GM12878 (cell line): ENCODE measurements around the gene NDUFS6. TPM values are rescaled to one million over a fixed set of nuclear protein-coding genes. Genes with fewer than 3 reads are reported as not detected.

ENCODE experiments used
- ATAC-seq: fragments of 200-7000 bp; cut with Tn5 transposase; 3 replicates; pipeline ENCODE4 v1.9.1; 2020; ENCODE audit warnings: mild to moderate bottlenecking, moderate library complexity
- BruUV-seq: library from RNA; stranded (reverse); fragments of 400-500 nt; replicated peaks from 2 replicates; lab custom pipeline; 2021; lab: Mats Ljungman, UMichigan
- CTCF ChIA-PET: fragments of 300-600 bp; sonication (Branson Sonifier 250); formaldehyde crosslinking; extraction: SDS; loops from one replicate; lab custom pipeline; 2021; ENCODE audit warnings: inconsistent platforms; lab: Yijun Ruan, JAX
- POLR2A ChIA-PET: fragments of 350-600 bp; formaldehyde crosslinking; extraction: SDS; loops from one replicate; lab custom pipeline; 2021; ENCODE audit warnings: inconsistent platforms; lab: Charles Lee
- RAD21 ChIA-PET: fragments of 300-600 bp; sonication (Branson Sonifier 250); formaldehyde crosslinking; loops from one replicate; lab custom pipeline; 2023; ENCODE audit warnings: antibody characterized with exemption; ENCODE audit not compliant: unreplicated experiment; lab: Charles Lee
- SMC1A ChIA-PET: fragments of 300-600 bp; sonication (Branson Sonifier 250); formaldehyde crosslinking; loops from one replicate; lab custom pipeline; 2023; ENCODE audit not compliant: unreplicated experiment, uncharacterized antibody; lab: Charles Lee
- DNase-seq: peaks from one replicate; pipeline ENCODE4 v3.0.0-alpha.2; 2011; ENCODE audit warnings: low read depth, low spot score
- FAIRE-seq: peaks from 3 replicates; lab custom pipeline; 2011; peaks lifted over from hg19 to GRCh38; lab: Jason Lieb, UNC
- H2AFZ ChIP-seq: 2 replicates; pipeline ENCODE4 v1.6.0; 2011; ENCODE audit warnings: low read depth, low read length, control low read depth; ENCODE audit not compliant: control insufficient read depth
- H3K27ac ChIP-seq: 2 replicates; pipeline ENCODE4 v1.5.1; 2011; ENCODE audit warnings: control low read depth; ENCODE audit not compliant: control insufficient read depth, insufficient read depth
- H3K27me3 ChIP-seq, 2 experiments: replicated peaks in 1 of 2; 2 replicates each; pipeline versions ENCODE4 v1.6.0 to v1.6.1; 2011; ENCODE audit warnings: low read length in 1 of 2; ENCODE audit not compliant: control insufficient read depth in 2 of 2, insufficient read depth in 2 of 2
- H3K36me3 ChIP-seq, 2 experiments: 2 replicates each; pipeline ENCODE4 v1.5.1; 2011; ENCODE audit warnings: low read length in 1 of 2; ENCODE audit not compliant: control insufficient read depth in 2 of 2, insufficient read depth in 2 of 2
- H3K4me1 ChIP-seq: 2 replicates; pipeline ENCODE4 v1.6.1; 2011; ENCODE audit warnings: mild to moderate bottlenecking, low read length, moderate library complexity, mixed read lengths; ENCODE audit not compliant: control insufficient read depth, insufficient read depth
- H3K4me2 ChIP-seq: 2 replicates; pipeline ENCODE4 v1.6.0; 2011; ENCODE audit warnings: control low read depth; ENCODE audit not compliant: control insufficient read depth, insufficient read depth
- H3K4me3 ChIP-seq: fragments of 200-600 bp; sonication (generic); 2 replicates; pipeline ENCODE4 v1.5.1; 2016
- H3K79me2 ChIP-seq: 2 replicates; pipeline ENCODE4 v1.6.0; 2011; ENCODE audit warnings: low read length; ENCODE audit not compliant: control insufficient read depth, insufficient read depth
- H3K9ac ChIP-seq: 2 replicates; pipeline ENCODE4 v1.8.0; 2011; ENCODE audit warnings: low read length, control low read depth, mixed read lengths; ENCODE audit not compliant: control insufficient read depth, insufficient read depth
- H3K9me3 ChIP-seq: replicated peaks from 3 replicates; pipeline ENCODE4 v1.5.1; 2011; ENCODE audit warnings: mild to moderate bottlenecking, low read length; ENCODE audit not compliant: control insufficient read depth, insufficient read depth
- H4K20me1 ChIP-seq: 2 replicates; pipeline ENCODE4 v1.6.0; 2011; ENCODE audit not compliant: control insufficient read depth, insufficient read depth
- CHD4 ChIP-seq: fragments of 200-600 bp; sonication (generic); IDR thresholded peaks from 2 replicates; pipeline ENCODE4 v1.6.1; 2016; ENCODE audit warnings: mild to moderate bottlenecking
- EGR1 ChIP-seq, 2 experiments: IDR thresholded peaks; 1 replicate in 1 of 2; 2 replicates in 1 of 2; pipeline ENCODE4 v1.6.1; 2011 to 2012; ENCODE audit warnings: low read depth in 2 of 2, low read length in 2 of 2, borderline replicate concordance in 1 of 2, mild to moderate bottlenecking in 1 of 2, moderate library complexity in 1 of 2
- ESRRA ChIP-seq: IDR thresholded peaks from 2 replicates; pipeline ENCODE4 v1.6.1; 2012; ENCODE audit warnings: mild to moderate bottlenecking, low read length, improper control_type of control experiment
- HDGF ChIP-seq: fragments of 450-650 bp; IDR thresholded peaks from 2 replicates; pipeline ENCODE4 v1.6.1; 2016; ENCODE audit warnings: antibody characterized with exemption
- KLF5 ChIP-seq: fragments of 450-650 bp; IDR thresholded peaks from 2 replicates; pipeline ENCODE4 v1.6.1; 2014; ENCODE audit warnings: mild to moderate bottlenecking; ENCODE audit not compliant: partially characterized antibody
- NFYA ChIP-seq: IDR thresholded peaks from 2 replicates; pipeline ENCODE4 v1.6.1; 2011; ENCODE audit warnings: low read depth, mild to moderate bottlenecking, low read length, improper control_type of control experiment, borderline replicate concordance
- PAX5 ChIP-seq: IDR thresholded peaks from 2 replicates; pipeline ENCODE4 v1.6.1; 2011; ENCODE audit warnings: low read depth, low read length, borderline replicate concordance
- RB1 ChIP-seq: fragments of 450-650 bp; formaldehyde crosslinking; IDR thresholded peaks from 2 replicates; pipeline ENCODE4 v1.6.1; 2017; ENCODE audit warnings: mild to moderate bottlenecking, borderline replicate concordance
- SP1 ChIP-seq: IDR thresholded peaks from one replicate; pipeline ENCODE4 v1.6.1; 2011; ENCODE audit warnings: low read depth, low read length
- SRF ChIP-seq, 2 experiments: IDR thresholded peaks; 2 replicates each; pipeline ENCODE4 v1.6.1; 2011; ENCODE audit warnings: low read depth in 2 of 2, low read length in 2 of 2, mild to moderate bottlenecking in 1 of 2, moderate library complexity in 1 of 2
- TAF1 ChIP-seq: IDR thresholded peaks from 2 replicates; pipeline ENCODE4 v1.6.1; 2011; ENCODE audit warnings: mild to moderate bottlenecking, low read depth, low read length, borderline replicate concordance
- YY1 ChIP-seq: IDR thresholded peaks from 2 replicates; pipeline ENCODE4 v1.6.1; 2011; ENCODE audit warnings: low read depth, mild to moderate bottlenecking, low read length
- WGBS: methylation state at CpG from one replicate; pipeline ENCODE4 v1.1.6; 2016; ENCODE audit warnings: low lambda C conversion rate; ENCODE audit not compliant: insufficient replicate concordance, insufficient coverage; ENCODE audit errors: missing lambda C conversion rate; 5-methylcytosine and 5-hydroxymethylcytosine counted together
- in situ Hi-C: fragments of 300-500 bp; cut with MboI; formaldehyde crosslinking; loops from 9 replicates; pipeline ENCODE4 v1.14.3; 2018; ENCODE audit warnings: mixed read lengths
- intact Hi-C: fragments of 100-400 bp; cut with micrococcal nuclease; formaldehyde crosslinking; loops from one replicate; pipeline ENCODE4 v1.14.2; 2022; ENCODE audit not compliant: unreplicated experiment
- polyA plus RNA-seq, 11 experiments: library from polyadenylated mRNA; depleted of rRNA in 4 of 11; unstranded in 6 of 11; stranded (reverse) in 5 of 11; fragments of >200 nt; fragmentation: Nextera tagmentation in 4 of 11; fragmentation: Illumina TruSeq in 1 of 11; extraction: Ambion mirVana in 4 of 11; extraction: Trizol in 1 of 11; gene quantifications; 1 replicate in 1 of 11; 2 replicates in 10 of 11; pipeline versions ENCODE4 v1.2.1 to v1.2.3, GENCODE V29; 2011 to 2016; ENCODE audit warnings: inconsistent platforms in 2 of 11, missing spikeins in 2 of 11, low read depth in 1 of 11
- total RNA-seq, 4 experiments: library from RNA; depleted of rRNA in 3 of 4; stranded (reverse); fragments of >200 nt in 3 of 4; fragmentation: Illumina TruSeq in 1 of 4; extraction: Trizol in 1 of 4; gene quantifications; 2 replicates each; pipeline versions ENCODE4 v1.2.1 to v1.2.3, GENCODE V29; 2013 to 2021
- TF ChIP-seq, protein P1 (sequence below): IDR thresholded peaks from 2 replicates; pipeline ENCODE4 v1.6.1; 2011; ENCODE audit warnings: borderline replicate concordance, low read depth, mild to moderate bottlenecking, moderate library complexity, mixed read lengths, low read length; ENCODE audit not compliant: insufficient read depth; ENCODE audit errors: extremely low read length
- TF ChIP-seq, protein P2 (sequence below): fragments of 450-650 bp; formaldehyde crosslinking; IDR thresholded peaks from 2 replicates; pipeline ENCODE4 v1.4.0; 2020; ENCODE audit warnings: mild to moderate bottlenecking, moderate library complexity

The NDUFS6 gene
- total and polyA plus RNA-seq, 10 of the 15 experiments (the other 5 are each of a cell fraction or from before 2014, with no cell fraction given): 20.7 to 213 (median 58.3) TPM

DNA sequence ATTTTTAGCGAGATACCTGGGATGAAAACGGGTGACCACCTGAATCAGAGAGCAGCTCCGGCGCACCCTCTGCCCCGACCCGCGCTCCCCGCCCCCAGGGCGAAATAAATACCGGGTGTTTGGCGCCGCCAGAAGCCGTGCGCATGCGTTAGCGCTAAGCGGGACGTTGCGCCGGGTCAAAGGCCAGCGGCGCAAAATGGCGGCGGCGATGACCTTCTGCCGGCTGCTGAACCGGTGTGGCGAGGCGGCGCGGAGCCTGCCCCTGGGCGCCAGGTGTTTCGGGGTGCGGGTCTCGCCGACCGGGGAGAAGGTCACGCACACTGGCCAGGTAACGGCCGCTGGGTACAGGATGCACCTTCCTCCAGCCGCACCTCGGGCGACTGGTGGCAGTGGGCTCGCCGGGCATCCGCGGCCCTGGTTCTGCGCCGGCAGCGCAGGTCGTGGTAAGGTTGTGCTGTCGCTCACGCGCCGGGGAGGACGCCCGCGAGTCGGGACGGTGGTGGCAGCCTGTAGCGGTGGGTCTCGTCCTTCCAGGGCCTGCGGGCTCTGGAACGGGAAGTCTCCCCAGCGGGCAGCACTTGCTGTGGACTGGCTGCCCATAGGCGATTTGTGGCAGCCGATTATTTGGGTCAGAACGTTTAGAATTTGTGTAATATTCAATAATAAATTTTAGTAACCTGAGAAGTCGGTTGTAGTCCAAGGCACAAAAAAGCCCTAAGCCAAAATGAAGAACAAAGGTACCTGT lies at the start of gene NDUFS6 (continued):
- peak in 1 of 2 experiments; percentile 80; a peak in 1 of 3 replicates for TF ChIP-seq EGR1 (IDR thresholded peaks at IDR 0.05; ENCODE audit: borderline replicate concordance in 1 of 2, low read depth in 2 of 2, low read length in 2 of 2)
- TF ChIP-seq ESRRA: peak; percentile 61; the same call in 1 of the 2 replicates
- TF ChIP-seq KLF5: no peak
- TF ChIP-seq, protein P1, sequence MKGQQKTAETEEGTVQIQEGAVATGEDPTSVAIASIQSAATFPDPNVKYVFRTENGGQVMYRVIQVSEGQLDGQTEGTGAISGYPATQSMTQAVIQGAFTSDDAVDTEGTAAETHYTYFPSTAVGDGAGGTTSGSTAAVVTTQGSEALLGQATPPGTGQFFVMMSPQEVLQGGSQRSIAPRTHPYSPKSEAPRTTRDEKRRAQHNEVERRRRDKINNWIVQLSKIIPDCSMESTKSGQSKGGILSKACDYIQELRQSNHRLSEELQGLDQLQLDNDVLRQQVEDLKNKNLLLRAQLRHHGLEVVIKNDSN: no peak
- TF ChIP-seq NFYA: no peak
- no peak for TF ChIP-seq RB1
- no peak for TF ChIP-seq SP1
- TF ChIP-seq TAF1: peak; percentile 78; the same call in 1 of the 2 replicates
- TF ChIP-seq, all 136 proteins: peak for 33

DNA sequence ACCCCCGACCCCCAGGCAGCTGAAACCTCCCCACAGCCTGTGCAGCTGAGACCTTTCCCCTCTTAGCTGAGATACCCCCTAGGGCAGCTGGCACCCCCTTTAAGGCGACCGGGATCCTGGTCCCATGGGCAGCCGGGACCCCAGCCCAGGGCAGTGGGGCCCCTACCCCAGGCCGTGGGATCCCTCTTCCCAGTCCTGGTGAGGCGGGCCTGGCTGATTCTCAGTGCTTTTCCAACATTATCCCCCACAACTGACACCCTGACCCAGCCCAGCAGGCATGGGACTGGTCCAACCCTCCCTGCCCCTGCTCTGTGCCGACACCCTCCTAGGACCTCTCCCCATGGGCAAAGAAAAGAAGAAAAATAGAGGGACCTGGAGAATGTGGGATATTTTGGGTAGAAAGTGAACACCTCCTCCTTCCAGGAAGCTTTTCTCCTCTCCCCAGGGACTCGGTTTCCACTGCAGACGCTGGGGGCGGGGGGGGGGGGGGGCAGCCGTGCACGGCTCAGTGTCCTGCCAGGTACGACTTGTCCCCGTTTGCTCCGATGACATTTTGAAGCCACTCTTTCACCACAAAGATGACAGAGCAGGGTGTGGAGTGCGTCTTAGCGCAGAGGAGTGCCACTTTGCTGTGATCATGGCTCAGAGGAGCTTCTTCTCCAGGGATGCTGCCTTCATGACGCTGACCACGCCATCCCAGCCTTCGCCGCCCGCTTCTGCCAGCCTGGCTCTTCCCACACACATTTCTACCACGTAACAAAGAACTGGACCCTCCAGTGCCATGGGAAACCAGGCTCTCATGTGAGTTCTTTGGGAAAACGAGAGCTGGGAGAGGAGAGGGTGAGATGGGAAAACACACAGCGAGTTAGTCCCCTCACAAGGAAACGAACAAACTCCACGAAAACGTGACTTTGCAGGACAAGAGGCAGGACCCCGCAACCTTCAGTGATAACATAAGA lies 49.1 kb upstream of the NDUFS6 start:
- BruUV-seq: no TSS peak
- DNase-seq (no peak), FAIRE-seq (no peak), ATAC-seq (no peak)
- no peaks in the 10 kb centered on the region for H3K4me1 ChIP-seq
- H3K27me3 ChIP-seq: no peaks in the 10 kb centered on the region; a peak in 2 of 4 replicates
- POLR2A ChIA-PET: no interaction called here
- TF ChIP-seq CHD4 (no peak), SRF (IDR thresholded peaks at IDR 0.05; ENCODE audit: low read depth in 2 of 2, low read length in 2 of 2) (no peak), HDGF (no peak), PAX5 (no peak), YY1 (no peak)
- TF ChIP-seq, protein P2, sequence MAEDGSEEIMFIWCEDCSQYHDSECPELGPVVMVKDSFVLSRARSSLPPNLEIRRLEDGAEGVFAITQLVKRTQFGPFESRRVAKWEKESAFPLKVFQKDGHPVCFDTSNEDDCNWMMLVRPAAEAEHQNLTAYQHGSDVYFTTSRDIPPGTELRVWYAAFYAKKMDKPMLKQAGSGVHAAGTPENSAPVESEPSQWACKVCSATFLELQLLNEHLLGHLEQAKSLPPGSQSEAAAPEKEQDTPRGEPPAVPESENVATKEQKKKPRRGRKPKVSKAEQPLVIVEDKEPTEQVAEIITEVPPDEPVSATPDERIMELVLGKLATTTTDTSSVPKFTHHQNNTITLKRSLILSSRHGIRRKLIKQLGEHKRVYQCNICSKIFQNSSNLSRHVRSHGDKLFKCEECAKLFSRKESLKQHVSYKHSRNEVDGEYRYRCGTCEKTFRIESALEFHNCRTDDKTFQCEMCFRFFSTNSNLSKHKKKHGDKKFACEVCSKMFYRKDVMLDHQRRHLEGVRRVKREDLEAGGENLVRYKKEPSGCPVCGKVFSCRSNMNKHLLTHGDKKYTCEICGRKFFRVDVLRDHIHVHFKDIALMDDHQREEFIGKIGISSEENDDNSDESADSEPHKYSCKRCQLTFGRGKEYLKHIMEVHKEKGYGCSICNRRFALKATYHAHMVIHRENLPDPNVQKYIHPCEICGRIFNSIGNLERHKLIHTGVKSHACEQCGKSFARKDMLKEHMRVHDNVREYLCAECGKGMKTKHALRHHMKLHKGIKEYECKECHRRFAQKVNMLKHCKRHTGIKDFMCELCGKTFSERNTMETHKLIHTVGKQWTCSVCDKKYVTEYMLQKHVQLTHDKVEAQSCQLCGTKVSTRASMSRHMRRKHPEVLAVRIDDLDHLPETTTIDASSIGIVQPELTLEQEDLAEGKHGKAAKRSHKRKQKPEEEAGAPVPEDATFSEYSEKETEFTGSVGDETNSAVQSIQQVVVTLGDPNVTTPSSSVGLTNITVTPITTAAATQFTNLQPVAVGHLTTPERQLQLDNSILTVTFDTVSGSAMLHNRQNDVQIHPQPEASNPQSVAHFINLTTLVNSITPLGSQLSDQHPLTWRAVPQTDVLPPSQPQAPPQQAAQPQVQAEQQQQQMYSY: no peak
- intact Hi-C loops: no loop called here
- RAD21 ChIA-PET: no interaction called here
- no peaks in the 10 kb centered on the region for H3K79me2 ChIP-seq
- WGBS: 38% methylated on average over 26 of the region's 29 CpGs
- H3K27ac ChIP-seq: no peak overlapping the region
- H3K9me3 ChIP-seq: no peaks in the 10 kb centered on the region
- no peaks in the 10 kb centered on the region for H4K20me1 ChIP-seq
- no peaks in the 10 kb centered on the region for H3K36me3 ChIP-seq
- H3K9ac ChIP-seq: no peak overlapping the region
- SMC1A ChIA-PET: interaction anchor here (1.0 kb wide), 1 partner anchor 19 kb away, joined by 3 read pairs; no protein-coding TSS in a partner anchor
- in situ Hi-C loops: no loop called here
- no peak overlapping the region for H3K4me3 ChIP-seq
- H2AFZ ChIP-seq: no peak overlapping the region
- no peak overlapping the region for H3K4me2 ChIP-seq
- CTCF ChIA-PET: no interaction called here
